ENCODE data around the gene HARS1. TPM values are rescaled to one million over a fixed set of nuclear protein-coding genes. Genes with fewer than 3 reads are reported as not detected.

Gene HARS1
- total and polyA plus RNA-seq, 2 of the 13 experiments (the other 11 are each of a cell fraction or from before 2014, with no cell fraction given), result 36.9 to 66.2 TPM

GRCh38 chr5:140664359-140665119 lies 26.6 kb downstream of the HARS1 start, which contains the start of gene WDR55 (continued):
- TF ChIP-seq FOXA3 (CRISPR knock-in tag; IDR thresholded peaks at IDR 0.05) (no peak), MTA1 (CRISPR knock-in tag; IDR thresholded peaks at IDR 0.05; ENCODE audit: borderline replicate concordance) (no peak), CSRNP2 (CRISPR knock-in tag; conservative IDR thresholded peaks at IDR 0.05; ENCODE audit: low read depth) (no peak), DBP (CRISPR knock-in tag; IDR thresholded peaks at IDR 0.05; ENCODE audit: not compliant biosample characterization) (no peak), ETV5 (CRISPR knock-in tag; IDR thresholded peaks at IDR 0.05; ENCODE audit: borderline replicate concordance) (peak; percentile 94), POGK (CRISPR knock-in tag; conservative IDR thresholded peaks at IDR 0.05) (no peak), SKI (IDR thresholded peaks at IDR 0.05; ENCODE audit: partially characterized antibody) (no peak), ETV6 (CRISPR knock-in tag; conservative IDR thresholded peaks at IDR 0.05) (peak; percentile 93), ZNF224 (CRISPR knock-in tag; IDR thresholded peaks at IDR 0.05) (no peak), ZNF883 (CRISPR knock-in tag; IDR thresholded peaks at IDR 0.05; ENCODE audit: not compliant biosample characterization) (no peak), NR2F1 (CRISPR knock-in tag; IDR thresholded peaks at IDR 0.05) (no peak; a peak in 1 of 4 replicates), NFIB (CRISPR knock-in tag; IDR thresholded peaks at IDR 0.05; ENCODE audit: borderline replicate concordance) (no peak), ZNF512 (CRISPR knock-in tag; IDR thresholded peaks at IDR 0.05) (no peak), ZNF33A (CRISPR knock-in tag; IDR thresholded peaks at IDR 0.05; ENCODE audit: borderline replicate concordance) (no peak; the same call in 1 of the 2 replicates), JUNB (CRISPR knock-in tag; IDR thresholded peaks at IDR 0.05; ENCODE audit: borderline replicate concordance) (no peak), CEBPB (IDR thresholded peaks at IDR 0.05; ENCODE audit: borderline replicate concordance, low read depth, low read length) (no peak), PBX3 (CRISPR knock-in tag; IDR thresholded peaks at IDR 0.05; ENCODE audit: borderline replicate concordance) (no peak), FOXC1 (CRISPR knock-in tag; IDR thresholded peaks at IDR 0.05; ENCODE audit: borderline replicate concordance) (no peak), RNF2 (conservative IDR thresholded peaks at IDR 0.05; ENCODE audit: low read depth) (no peak), HCFC1 (IDR thresholded peaks at IDR 0.05; ENCODE audit: low read depth, low read length) (no peak; the same call in 1 of the 2 replicates), ZNF44 (CRISPR knock-in tag; IDR thresholded peaks at IDR 0.05) (no peak), ATF1 (CRISPR knock-in tag; IDR thresholded peaks at IDR 0.05) (no peak)
